Subcutaneous adipose tissue (tissue), 4 donors: Measurements from ENCODE around the gene LSP1. TPM values are rescaled to one million over a fixed set of nuclear protein-coding genes. Genes with fewer than 3 reads are reported as not detected.

Experiments used
- CTCF ChIP-seq: fragments of 450-650 bp; IDR thresholded peaks from one replicate; pipeline ENCODE4 v1.5.1; 2016; ENCODE audit warnings: low read depth, mild to moderate bottlenecking, control low read depth, antibody characterized with exemption, moderate library complexity
- total RNA-seq, 4 donors: library from RNA; depleted of rRNA; stranded (reverse); fragments of >200 nt; gene quantifications; one replicate each; pipeline ENCODE4 v1.1.0, GENCODE V29; 2016

Gene LSP1
- total RNA-seq, 4 donors from 2014 or later: 15.8 to 196 (median 73.4) TPM

DNA sequence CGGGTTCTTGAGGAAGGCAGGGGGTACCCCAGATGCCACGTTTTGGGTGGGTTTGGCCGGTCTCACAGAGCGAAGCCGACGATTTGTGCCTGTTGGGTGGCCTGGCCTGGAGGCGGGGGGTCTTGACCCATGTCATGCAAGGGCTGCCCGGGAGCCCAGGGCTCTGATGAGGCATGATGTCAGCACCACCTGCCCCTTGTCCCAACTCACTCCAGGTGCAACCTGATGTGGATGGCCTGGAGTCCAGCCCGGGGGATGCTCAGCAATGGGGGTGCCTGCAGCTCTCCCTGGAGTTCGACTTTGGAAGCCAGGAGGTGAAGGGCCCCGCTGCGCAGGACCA lies 17.2 kb upstream of the LSP1 start:
- TF ChIP-seq CTCF: no peak

- no peak for TF ChIP-seq CTCF
Observed at GRCh38 chr11:1836011-1836945, 16.6 kb upstream of the LSP1 start.

- TF ChIP-seq CTCF: no peak
Observed at GRCh38 chr11:1837171-1838076, 15.5 kb upstream of the LSP1 start.

GRCh38 chr11:1838077-1838425 lies 14.8 kb upstream of the LSP1 start:
- TF ChIP-seq CTCF: no peak

- no peak for TF ChIP-seq CTCF
Observed at GRCh38 chr11:1838426-1839144, 14.3 kb upstream of the LSP1 start, which contains the start of gene TNNI2. Gene TNNI2 (plus strand): TSS chr11:1838981. CDS start chr11:1839697, 716 bp downstream.

- no peak for TF ChIP-seq CTCF
Observed at GRCh38 chr11:1839204-1839923, 13.5 kb upstream of the LSP1 start.
